Lower leg skin (tissue), 3 donors: Measurements from ENCODE around the gene RAB13.

ENCODE experiments used
- CTCF ChIP-seq, 3 donors: fragments of 450-650 bp; IDR thresholded peaks; one replicate each; pipeline ENCODE4 v1.5.1; 2016; ENCODE audit warnings: antibody characterized with exemption in 3 of 3, mild to moderate bottlenecking in 3 of 3, moderate library complexity in 2 of 3
- POLR2A ChIP-seq, 2 donors: fragments of 450-650 bp; IDR thresholded peaks; one replicate each; pipeline ENCODE4 v1.6.1; 2016 to 2017; ENCODE audit warnings: antibody characterized with exemption in 2 of 2, mild to moderate bottlenecking in 1 of 2, moderate library complexity in 1 of 2

- TF ChIP-seq CTCF (IDR thresholded peaks at IDR 0.05) (no peak), POLR2A (IDR thresholded peaks at IDR 0.05) (no peak)
These were observed 41.9 kb downstream of the RAB13 start for GRCh38 chr1:153944005-153944826.
